HG03280 (cell line): ENCODE measurements around the gene TEF.
"Not testable (repeated sequence)": the region's sequence is repeated elsewhere in the genome, so short reads cannot be mapped to it uniquely, and the experiment has no call there.

Experiments used
- ATAC-seq: cut with Tn5 transposase; IDR thresholded peaks from one replicate; pipeline ENCODE4 v1.9.1; 2021; ENCODE audit warnings: mild to moderate bottlenecking, moderate library complexity; ENCODE audit not compliant: unreplicated experiment

Gene TEF

GRCh38 chr22:41417622-41418390, 36.1 kb downstream of the TEF start:
- ATAC-seq, result no peak

GRCh38 chr22:41418717-41419116, 37.0 kb downstream of the TEF start:
- no peak for ATAC-seq

GRCh38 chr22:41425660-41426365, 44.1 kb downstream of the TEF start:
- ATAC-seq, result no peak

- ATAC-seq, result no peak
Observed at GRCh38 chr22:41429232-41429950, 47.6 kb downstream of the TEF start.

GRCh38 chr22:41429951-41430332, 48.2 kb downstream of the TEF start:
- ATAC-seq, result no peak

- no peak for ATAC-seq
Observed at GRCh38 chr22:41431656-41432055, 49.9 kb downstream of the TEF start.

- not testable (repeated sequence) for ATAC-seq
Observed at GRCh38 chr22:41433480-41433879, 51.7 kb downstream of the TEF start.

- ATAC-seq, result not testable (repeated sequence)
Observed at GRCh38 chr22:41434361-41435003, 52.7 kb downstream of the TEF start.

GRCh38 chr22:41435560-41435959, 53.8 kb downstream of the TEF start:
- no peak for ATAC-seq

GRCh38 chr22:41436322-41437113, 54.8 kb downstream of the TEF start:
- no peak for ATAC-seq

- no peak for ATAC-seq
Observed at GRCh38 chr22:41437198-41437597, 55.5 kb downstream of the TEF start.

- ATAC-seq, result not testable (repeated sequence)
Observed at GRCh38 chr22:41440511-41440910, 58.8 kb downstream of the TEF start.

GRCh38 chr22:41442240-41442792, 60.6 kb downstream of the TEF start:
- no peak for ATAC-seq

GRCh38 chr22:41444360-41445128, 62.8 kb downstream of the TEF start:
- ATAC-seq, result peak; percentile 48

- ATAC-seq, result no peak
Observed at GRCh38 chr22:41445129-41446056, 63.7 kb downstream of the TEF start.

GRCh38 chr22:41446057-41446501, 64.3 kb downstream of the TEF start:
- no peak for ATAC-seq

GRCh38 chr22:41446639-41447434, 65.1 kb downstream of the TEF start, which contains the start of gene TOB2:
TOB2 (minus strand) TSS chr22:41446801; CDS start chr22:41437345, 9,456 bp downstream.
- ATAC-seq, result peak; percentile 49
